Measurements from ENCODE around the gene CHTOP.

Gene CHTOP

DNA sequence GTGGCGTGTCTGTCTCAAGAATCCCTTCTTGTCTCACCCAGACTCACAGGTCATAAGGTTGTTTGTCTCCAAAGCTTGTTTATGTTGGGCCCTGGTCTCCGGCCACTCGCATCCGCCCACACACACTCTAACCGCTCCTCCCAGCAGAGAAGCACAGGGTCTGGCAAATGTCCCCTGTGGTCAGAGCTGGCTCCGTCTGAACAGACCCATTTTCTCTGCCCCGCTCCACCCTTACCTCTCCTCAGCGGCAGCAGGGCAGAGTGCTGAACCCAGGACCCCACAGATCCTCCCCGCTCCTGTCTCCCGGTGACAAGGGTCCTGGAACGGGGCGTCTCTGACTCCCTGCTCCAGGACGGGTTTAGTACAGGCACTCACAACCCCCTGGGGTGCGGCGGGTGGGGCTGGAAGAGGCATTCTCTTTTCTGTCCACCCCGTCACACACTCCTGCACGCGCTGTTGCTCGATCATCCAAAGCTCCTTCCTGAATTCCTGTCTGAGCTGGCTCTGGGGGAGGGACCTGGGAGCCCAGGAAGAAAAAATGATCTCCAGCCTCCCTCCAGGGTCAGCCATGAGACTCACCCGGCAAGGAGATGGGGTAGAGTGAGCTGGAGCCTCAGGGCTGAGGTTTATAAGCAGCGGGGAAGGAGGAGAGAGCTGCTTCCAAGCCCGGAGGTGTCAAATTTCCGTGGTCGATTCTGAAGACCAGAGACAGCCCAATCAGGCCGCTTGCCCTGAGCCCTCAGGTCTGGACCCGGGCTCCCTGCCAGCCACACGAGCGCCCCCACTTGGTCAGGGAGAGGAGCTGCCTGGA lies 6.8 kb upstream of the CHTOP start, which contains the start of gene S100A13 (continued):
- TF ChIP-seq, protein P1, sequence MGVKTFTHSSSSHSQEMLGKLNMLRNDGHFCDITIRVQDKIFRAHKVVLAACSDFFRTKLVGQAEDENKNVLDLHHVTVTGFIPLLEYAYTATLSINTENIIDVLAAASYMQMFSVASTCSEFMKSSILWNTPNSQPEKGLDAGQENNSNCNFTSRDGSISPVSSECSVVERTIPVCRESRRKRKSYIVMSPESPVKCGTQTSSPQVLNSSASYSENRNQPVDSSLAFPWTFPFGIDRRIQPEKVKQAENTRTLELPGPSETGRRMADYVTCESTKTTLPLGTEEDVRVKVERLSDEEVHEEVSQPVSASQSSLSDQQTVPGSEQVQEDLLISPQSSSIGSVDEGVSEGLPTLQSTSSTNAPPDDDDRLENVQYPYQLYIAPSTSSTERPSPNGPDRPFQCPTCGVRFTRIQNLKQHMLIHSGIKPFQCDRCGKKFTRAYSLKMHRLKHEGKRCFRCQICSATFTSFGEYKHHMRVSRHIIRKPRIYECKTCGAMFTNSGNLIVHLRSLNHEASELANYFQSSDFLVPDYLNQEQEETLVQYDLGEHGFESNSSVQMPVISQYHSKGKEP (tag by site-specific recombination; IDR thresholded peaks at IDR 0.05) = no peak
- TF ChIP-seq ZNF19 (tag by site-specific recombination; IDR thresholded peaks at IDR 0.05; ENCODE audit: low read depth) (no peak), PBX3 (CRISPR knock-in tag; IDR thresholded peaks at IDR 0.05) (no peak), ZNF175 (tag by site-specific recombination; IDR thresholded peaks at IDR 0.05) (no peak), ZNF48 (tag by site-specific recombination; IDR thresholded peaks at IDR 0.05) (no peak), KLF9 (tag by site-specific recombination; IDR thresholded peaks at IDR 0.05; ENCODE audit: low read depth) (no peak), ZBTB8A (tag by site-specific recombination; IDR thresholded peaks at IDR 0.05) (peak; percentile 64), ZNF423 (tag by site-specific recombination; IDR thresholded peaks at IDR 0.05) (peak; percentile 71), ZNF830 (tag by site-specific recombination; IDR thresholded peaks at IDR 0.05; ENCODE audit: low read depth) (no peak), ZNF174 (tag by site-specific recombination; IDR thresholded peaks at IDR 0.05) (no peak), ZEB2 (tag by site-specific recombination; IDR thresholded peaks at IDR 0.05) (peak; percentile 71; the same call in 1 of the 2 replicates), BCL11A (tag by site-specific recombination; IDR thresholded peaks at IDR 0.05; ENCODE audit: low read depth) (peak; percentile 62; the same call in 1 of the 2 replicates), SALL2 (tag by site-specific recombination; IDR thresholded peaks at IDR 0.05; ENCODE audit: borderline replicate concordance) (no peak), SCRT2 (tag by site-specific recombination; IDR thresholded peaks at IDR 0.05) (peak; percentile 32; the same call in 1 of the 2 replicates), TSHZ1 (tag by site-specific recombination; IDR thresholded peaks at IDR 0.05; ENCODE audit: borderline replicate concordance) (no peak), ZNF561 (tag by site-specific recombination; IDR thresholded peaks at IDR 0.05; ENCODE audit: borderline replicate concordance) (peak; percentile 53; the same call in 1 of the 2 replicates), ZSCAN30 (tag by site-specific recombination; IDR thresholded peaks at IDR 0.05) (peak; percentile 65), TCF7L2 (IDR thresholded peaks at IDR 0.05; ENCODE audit: borderline replicate concordance, low read depth, low read length) (no peak), ZNF341 (tag by site-specific recombination; IDR thresholded peaks at IDR 0.05; ENCODE audit: low read depth) (peak; percentile 61), ZNF394 (tag by site-specific recombination; IDR thresholded peaks at IDR 0.05; ENCODE audit: borderline replicate concordance) (peak; percentile 69; the same call in 1 of the 2 replicates), SP7 (tag by site-specific recombination; IDR thresholded peaks at IDR 0.05) (peak; percentile 71), ZSCAN16 (tag by site-specific recombination; IDR thresholded peaks at IDR 0.05) (no peak), ZNF266 (tag by site-specific recombination; IDR thresholded peaks at IDR 0.05; ENCODE audit: low read depth) (no peak), ZNF626 (tag by site-specific recombination; IDR thresholded peaks at IDR 0.05) (no peak), ZNF623 (tag by site-specific recombination; IDR thresholded peaks at IDR 0.05) (no peak), AEBP2 (tag by site-specific recombination; IDR thresholded peaks at IDR 0.05; ENCODE audit: borderline replicate concordance) (no peak), TRIM28 (IDR thresholded peaks at IDR 0.05; ENCODE audit: borderline replicate concordance, low read length) (peak; percentile 85; the same call in 1 of the 2 replicates), ZNF114 (tag by site-specific recombination; IDR thresholded peaks at IDR 0.05) (no peak)
- TF ChIP-seq, protein P2, sequence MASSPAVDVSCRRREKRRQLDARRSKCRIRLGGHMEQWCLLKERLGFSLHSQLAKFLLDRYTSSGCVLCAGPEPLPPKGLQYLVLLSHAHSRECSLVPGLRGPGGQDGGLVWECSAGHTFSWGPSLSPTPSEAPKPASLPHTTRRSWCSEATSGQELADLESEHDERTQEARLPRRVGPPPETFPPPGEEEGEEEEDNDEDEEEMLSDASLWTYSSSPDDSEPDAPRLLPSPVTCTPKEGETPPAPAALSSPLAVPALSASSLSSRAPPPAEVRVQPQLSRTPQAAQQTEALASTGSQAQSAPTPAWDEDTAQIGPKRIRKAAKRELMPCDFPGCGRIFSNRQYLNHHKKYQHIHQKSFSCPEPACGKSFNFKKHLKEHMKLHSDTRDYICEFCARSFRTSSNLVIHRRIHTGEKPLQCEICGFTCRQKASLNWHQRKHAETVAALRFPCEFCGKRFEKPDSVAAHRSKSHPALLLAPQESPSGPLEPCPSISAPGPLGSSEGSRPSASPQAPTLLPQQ (tag by site-specific recombination; IDR thresholded peaks at IDR 0.05) = 0 out of 2 replicates have a peak, but pooled peaks have one; percentile 24
